ENCODE results near the gene POP7.

- no peak for TF ChIP-seq CTCF (conservative IDR thresholded peaks at IDR 0.05)
- TF ChIP-seq EZH2 (IDR thresholded peaks at IDR 0.05; ENCODE audit: low read depth): no peak
These were observed 22.8 kb upstream of the POP7 start for GRCh38 chr7:100682991-100683658.
